ENCODE results near the gene RPL31. TPM values are rescaled to one million over a fixed set of nuclear protein-coding genes. Genes with fewer than 3 reads are reported as not detected.
"Not testable (repeated sequence)": the region's sequence is repeated elsewhere in the genome, so short reads cannot be mapped to it uniquely, and the experiment has no call there.

RPL31 gene
- total RNA-seq, 2 donors from 2014 or later: 797 to 1,305 TPM

- TF ChIP-seq POLR2A (IDR thresholded peaks at IDR 0.05) (no peak), POLR2AphosphoS5 (IDR thresholded peaks at IDR 0.05) (no peak), CTCF (IDR thresholded peaks at IDR 0.05) (no peak)
- no peaks in the 10 kb centered on the region for H3K27me3 ChIP-seq (replicated peaks; ENCODE audit: insufficient read depth)
- H3K27ac ChIP-seq: no peak overlapping the region
- WGBS: 71% methylated on average over 6 of the region's 6 CpGs
- H3K4me1 ChIP-seq (replicated peaks): no peaks in the 10 kb centered on the region
- intact Hi-C loops (cut with DNase I): no loop called here
- H3K36me3 ChIP-seq: no peaks in the 10 kb centered on the region
- no peak for DNase-seq (ENCODE audit: low spot score)
- no peak overlapping the region for H3K4me3 ChIP-seq
- H3K9me3 ChIP-seq: no peaks in the 10 kb centered on the region
These were observed 45.7 kb downstream of the RPL31 start for GRCh38 chr2:101047774-101048173.

- no peaks in the 10 kb centered on the region for H3K4me1 ChIP-seq (replicated peaks)
- 100% methylated on average over 3 of the region's 3 CpGs for WGBS
- H3K36me3 ChIP-seq: no peaks in the 10 kb centered on the region
- no peak for DNase-seq (ENCODE audit: low spot score)
- H3K27ac ChIP-seq: no peak overlapping the region
- H3K4me3 ChIP-seq: no peak overlapping the region
- TF ChIP-seq CTCF (IDR thresholded peaks at IDR 0.05) (no peak), POLR2A (IDR thresholded peaks at IDR 0.05) (no peak), POLR2AphosphoS5 (IDR thresholded peaks at IDR 0.05) (no peak)
- no peaks in the 10 kb centered on the region for H3K9me3 ChIP-seq
- no peaks in the 10 kb centered on the region for H3K27me3 ChIP-seq (replicated peaks; ENCODE audit: insufficient read depth)
- intact Hi-C loops (cut with DNase I): no loop called here
These were observed 46.7 kb downstream of the RPL31 start for GRCh38 chr2:101048756-101049155.

GRCh38 chr2:101050886-101051285 is 48.8 kb downstream of the RPL31 start:
- intact Hi-C loops (cut with DNase I); DNase-seq (ENCODE audit: low spot score); H3K36me3 ChIP-seq; H3K27me3 ChIP-seq (replicated peaks; ENCODE audit: insufficient read depth); H3K4me1 ChIP-seq (replicated peaks); H3K9me3 ChIP-seq; H3K4me3 ChIP-seq; H3K27ac ChIP-seq: not testable (repeated sequence)
- 97% methylated on average over 6 of the region's 6 CpGs for WGBS

- WGBS: 92% methylated on average over 5 of the region's 5 CpGs
- peaks cover 0 to 1% of the 10 kb centered on the region in 2 donors for H3K36me3 ChIP-seq
- no peaks in the 10 kb centered on the region for H3K4me1 ChIP-seq (replicated peaks)
- H3K9me3 ChIP-seq: no peaks in the 10 kb centered on the region
- intact Hi-C loops (cut with DNase I): no loop called here
- no peak for DNase-seq (ENCODE audit: low spot score)
- H3K4me3 ChIP-seq: no peak overlapping the region
- H3K27ac ChIP-seq: no peak overlapping the region
- H3K27me3 ChIP-seq (replicated peaks; ENCODE audit: insufficient read depth): no peaks in the 10 kb centered on the region
- TF ChIP-seq CTCF (IDR thresholded peaks at IDR 0.05): no peak
- TF ChIP-seq POLR2A (IDR thresholded peaks at IDR 0.05): no peak
- no peak for TF ChIP-seq POLR2AphosphoS5 (IDR thresholded peaks at IDR 0.05)
These were observed 50.1 kb downstream of the RPL31 start for GRCh38 chr2:101052147-101052546.

GRCh38 chr2:101053117-101053516 is 51.0 kb downstream of the RPL31 start:
- DNase-seq (ENCODE audit: low spot score): no peak
- Histone ChIP-seq H3K4me3 (no peak overlapping the region), H3K9me3 (no peaks in the 10 kb centered on the region), H3K27me3 (replicated peaks; ENCODE audit: insufficient read depth) (no peaks in the 10 kb centered on the region), H3K27ac (no peak overlapping the region), H3K4me1 (replicated peaks) (no peaks in the 10 kb centered on the region), H3K36me3 (peaks cover 0 to 11% of the 10 kb centered on the region in 2 donors)
- intact Hi-C loops (cut with DNase I): no loop called here
- TF ChIP-seq CTCF (IDR thresholded peaks at IDR 0.05) (no peak), POLR2A (IDR thresholded peaks at IDR 0.05) (no peak), POLR2AphosphoS5 (IDR thresholded peaks at IDR 0.05) (no peak)
- WGBS: 78% methylated on average over 3 of the region's 3 CpGs

Other genes with a start within 250 kb of the RPL31 start
- 10 to 100 TPM; 24.2 to 45.8 TPM for gene NPAS2, start 182.2 kb upstream of the RPL31 start, total RNA-seq
- 100 to 1,000 TPM in 1 of 2 donors, 10 to 100 TPM in 1; 86.1 to 149 TPM for gene TBC1D8, start 149.1 kb downstream of the RPL31 start, total RNA-seq